Measurements from ENCODE around the gene B9D1.
A peak's percentile ranks its signal among the peaks of the same experiment; 100 is the strongest.

B9D1 gene

GRCh38 chr17:19388791-19389785, 26.6 kb upstream of the B9D1 start:
- no peak for DNase-seq

- no peak for DNase-seq
These were observed 25.5 kb upstream of the B9D1 start for GRCh38 chr17:19387921-19388521.

DNA sequence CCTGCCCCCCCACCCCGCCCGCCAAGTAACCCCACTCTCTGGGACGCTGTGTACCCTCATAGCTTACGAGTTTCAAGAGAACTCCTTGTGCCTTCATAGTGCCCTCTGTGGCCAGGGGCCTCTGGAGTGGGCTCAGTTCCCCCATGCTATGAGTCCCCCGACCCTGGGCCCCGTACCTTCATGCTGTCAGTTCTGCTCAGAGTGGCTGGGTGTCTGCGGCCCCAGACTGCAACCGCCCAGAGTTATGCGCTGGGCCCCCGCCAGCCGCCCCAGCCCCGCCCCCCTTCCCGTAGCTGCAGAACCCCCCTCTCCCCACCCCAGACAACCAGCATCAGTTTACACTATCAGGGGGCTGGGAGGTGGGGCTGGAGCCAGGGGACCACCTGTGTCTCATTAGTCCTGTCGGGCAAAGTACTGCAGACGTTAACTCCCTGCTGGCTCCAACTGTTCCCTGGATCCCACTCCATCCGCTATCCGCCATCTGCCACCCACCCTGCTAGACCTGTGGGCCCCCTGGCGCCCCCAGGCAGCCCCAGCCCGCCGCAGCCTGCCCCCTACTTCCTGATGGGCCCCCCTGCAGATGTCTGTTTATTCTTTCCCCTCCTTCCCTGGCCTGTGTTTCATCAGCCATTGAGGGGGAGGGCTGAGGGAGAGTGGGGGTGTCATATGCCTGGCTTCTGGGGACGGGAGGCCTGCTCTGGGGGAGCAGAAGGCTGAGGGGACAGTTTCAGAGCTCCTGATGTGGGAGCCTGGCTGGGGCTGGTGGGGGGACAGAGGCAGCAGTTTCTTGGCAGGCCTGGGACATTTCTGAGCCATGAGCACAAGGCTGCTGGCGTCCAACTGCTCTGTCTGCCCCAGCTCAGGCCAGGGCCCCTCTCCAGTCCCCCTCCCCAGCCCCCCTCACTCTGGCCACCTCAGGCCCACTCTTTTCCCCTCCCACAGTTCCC, 24.7 kb upstream of the B9D1 start, which contains the start of gene MFAP4:
TSS of gene MFAP4 (minus strand) at position 217 of the 947 bp plus-strand sequence. CDS start at position 182, 35 bp downstream.
- no peak for DNase-seq

GRCh38 chr17:19386051-19386929, 23.8 kb upstream of the B9D1 start:
- no peak for DNase-seq

DNA sequence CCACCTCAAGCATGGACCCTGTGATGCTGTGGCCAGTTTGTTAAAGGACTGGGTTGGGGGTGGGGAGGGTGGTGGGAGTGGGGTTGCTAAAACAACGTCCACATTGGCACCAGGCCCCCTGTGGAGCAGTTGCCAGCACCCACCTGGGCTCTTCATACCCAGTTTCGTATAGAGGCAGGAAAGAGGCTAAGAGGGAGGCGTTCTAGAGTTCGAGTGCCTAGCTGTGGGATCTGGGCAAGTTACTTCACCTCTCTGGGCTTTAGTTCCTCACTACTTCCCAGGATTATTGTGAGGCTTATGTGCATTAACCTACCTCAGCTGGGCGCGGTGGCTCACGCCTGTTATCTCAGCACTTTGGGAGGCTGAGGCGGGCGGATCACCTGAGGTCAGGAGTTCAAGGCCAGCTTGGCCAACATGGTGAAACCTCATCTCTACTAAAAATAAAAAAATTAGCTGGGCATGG, 23.0 kb upstream of the B9D1 start:
- no peak for DNase-seq

DNA sequence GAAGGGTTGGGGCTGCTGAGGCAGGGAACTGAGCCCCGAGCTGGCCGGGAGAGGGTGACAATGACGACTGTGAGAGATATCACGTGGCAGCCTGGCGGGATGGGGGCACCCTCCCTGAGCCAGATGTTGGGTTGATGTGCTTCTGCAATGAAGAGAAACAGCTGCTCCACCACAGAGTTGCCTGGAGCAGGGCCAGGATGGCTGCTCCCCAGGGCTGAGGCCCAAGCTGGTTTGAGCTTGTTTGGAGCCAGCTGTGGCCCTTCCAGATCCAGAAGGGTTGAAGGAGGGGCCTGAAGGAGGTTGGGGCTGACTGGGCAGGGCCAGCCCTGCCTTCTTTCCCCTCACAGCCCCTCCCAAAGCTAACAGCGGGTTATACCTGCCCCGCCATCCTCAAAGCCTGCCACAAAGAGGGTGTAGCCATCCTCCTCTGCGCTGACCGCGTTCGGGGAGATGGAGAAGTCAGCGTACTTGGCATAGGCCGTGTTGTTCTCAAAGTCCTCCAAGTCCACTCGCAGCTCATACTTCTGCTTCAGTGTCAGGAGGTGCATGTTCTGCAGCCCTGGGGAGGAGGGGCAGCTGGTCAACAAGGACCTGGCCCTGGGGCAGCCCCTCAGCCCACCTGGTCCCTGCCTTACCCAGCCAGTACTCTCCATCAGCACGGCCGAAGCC, 22.3 kb upstream of the B9D1 start:
- no peak for DNase-seq

DNA sequence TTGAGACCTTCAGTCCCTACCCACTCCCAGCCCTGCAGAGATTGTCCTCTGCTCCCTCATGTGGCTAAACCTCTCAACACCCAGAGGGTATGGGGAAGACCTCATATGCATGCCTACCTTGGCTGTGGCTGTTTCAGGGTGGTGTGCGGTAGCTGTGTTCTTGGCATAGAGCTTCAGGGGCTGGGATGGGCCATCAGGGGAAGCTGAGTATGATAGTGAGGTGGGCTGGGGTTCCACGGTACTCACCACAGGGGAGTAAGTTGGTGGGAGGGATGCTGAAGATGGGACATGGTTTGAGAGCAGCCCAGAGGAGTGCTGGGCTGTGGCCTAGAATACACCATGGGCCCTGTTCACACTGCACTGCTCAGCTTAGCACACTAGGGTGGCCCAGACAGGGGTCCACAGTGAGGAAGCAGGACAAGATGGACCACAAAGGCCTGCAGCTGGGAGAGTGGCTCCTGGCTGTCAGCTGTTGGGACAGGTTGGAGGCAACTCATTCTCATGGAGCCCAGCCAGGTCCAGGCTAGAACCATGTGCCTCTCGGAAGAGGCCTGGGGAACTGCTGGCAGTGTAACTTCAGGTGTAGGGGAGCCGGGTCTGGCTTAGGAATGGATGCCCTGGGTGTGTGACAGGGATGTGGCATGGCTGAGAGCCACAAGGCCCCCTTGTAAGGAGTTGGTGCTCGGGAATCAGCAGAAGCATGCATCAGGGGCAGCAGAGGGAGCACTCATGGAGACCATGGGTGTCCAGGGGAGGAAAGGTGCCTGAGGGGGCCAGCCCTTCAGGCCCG, 21.4 kb upstream of the B9D1 start:
- no peak for DNase-seq

DNA sequence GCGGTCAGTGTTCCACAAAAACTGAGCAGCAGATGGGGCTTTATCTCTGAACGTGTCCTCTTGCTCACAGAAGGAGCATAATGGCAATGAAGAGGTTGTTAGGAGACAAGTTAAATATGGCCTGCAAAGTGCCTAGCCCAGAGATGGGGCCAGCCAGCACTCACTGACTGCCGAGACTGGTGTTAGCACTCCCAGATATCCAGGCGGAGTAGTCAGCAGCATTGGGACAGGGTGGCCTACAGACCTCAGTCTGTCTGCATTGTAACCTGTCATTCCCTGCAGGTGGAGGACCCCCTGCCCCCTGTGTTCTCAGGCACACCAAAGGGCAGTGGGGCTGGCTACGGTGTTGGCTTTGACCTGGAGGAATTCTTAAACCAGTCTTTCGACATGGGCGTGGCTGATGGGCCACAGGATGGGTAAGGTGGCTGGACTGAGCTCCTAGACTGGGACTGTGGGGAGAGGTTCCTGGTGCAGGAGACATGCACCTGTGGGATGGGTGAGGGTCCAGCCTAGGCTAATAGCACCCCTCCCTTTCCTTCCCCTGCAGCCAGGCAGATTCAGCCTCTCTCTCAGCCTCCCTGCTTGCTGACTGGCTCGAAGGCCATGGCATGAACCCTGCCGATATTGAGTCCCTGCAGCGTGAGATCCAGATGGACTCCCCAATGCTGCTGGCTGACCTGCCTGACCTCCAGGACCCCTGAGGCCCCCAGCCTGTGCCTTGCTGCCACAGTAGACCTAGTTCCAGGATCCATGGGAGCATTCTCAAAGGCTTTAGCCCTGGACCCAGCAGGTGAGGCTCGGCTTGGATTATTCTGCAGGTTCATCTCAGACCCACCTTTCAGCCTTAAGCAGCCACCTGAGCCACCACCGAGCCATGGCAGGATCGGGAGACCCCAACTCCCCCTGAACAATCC, 20.3 kb upstream of the B9D1 start:
- DNase-seq = no peak

DNA sequence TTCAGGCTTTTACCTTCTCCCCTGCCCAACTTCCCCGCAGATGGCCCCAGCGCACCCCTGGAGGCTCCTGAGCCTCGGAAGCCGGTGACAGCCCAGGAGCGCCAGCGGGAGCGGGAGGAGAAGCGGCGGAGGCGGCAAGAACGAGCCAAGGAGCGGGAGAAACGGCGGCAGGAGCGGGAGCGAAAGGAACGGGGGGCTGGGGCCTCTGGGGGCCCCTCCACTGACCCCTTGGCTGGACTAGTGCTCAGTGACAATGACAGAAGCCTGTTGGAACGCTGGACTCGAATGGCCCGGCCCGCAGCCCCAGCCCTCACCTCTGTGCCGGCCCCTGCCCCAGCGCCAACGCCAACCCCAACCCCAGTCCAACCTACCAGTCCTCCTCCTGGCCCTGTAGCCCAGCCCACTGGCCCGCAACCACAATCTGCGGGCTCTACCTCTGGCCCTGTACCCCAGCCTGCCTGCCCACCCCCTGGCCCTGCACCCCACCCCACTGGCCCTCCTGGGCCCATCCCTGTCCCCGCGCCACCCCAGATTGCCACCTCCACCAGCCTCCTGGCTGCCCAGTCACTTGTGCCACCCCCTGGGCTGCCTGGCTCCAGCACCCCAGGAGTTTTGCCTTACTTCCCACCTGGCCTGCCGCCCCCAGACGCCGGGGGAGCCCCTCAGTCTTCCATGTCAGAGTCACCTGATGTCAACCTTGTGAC, 19.4 kb upstream of the B9D1 start:
- no peak for DNase-seq

DNA sequence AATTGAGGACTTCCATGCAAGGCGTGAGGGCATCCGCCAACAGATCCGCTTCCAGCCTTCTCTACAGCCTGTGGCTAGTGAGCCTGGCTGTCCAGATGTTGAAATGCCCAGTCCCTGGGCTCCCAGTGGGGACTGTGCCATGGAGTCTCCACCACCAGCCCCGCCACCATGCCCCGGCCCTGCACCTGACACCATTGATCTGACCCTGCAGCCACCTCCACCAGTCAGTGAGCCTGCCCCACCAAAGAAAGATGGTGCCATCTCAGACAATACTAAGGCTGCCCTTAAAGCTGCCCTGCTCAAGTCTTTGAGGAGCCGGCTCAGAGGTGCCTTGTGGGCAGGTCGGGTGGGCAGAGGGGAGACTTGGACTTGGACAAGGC, 18.8 kb upstream of the B9D1 start:
- no peak for DNase-seq

GRCh38 chr17:19380481-19381301, 18.2 kb upstream of the B9D1 start:
- no peak for DNase-seq

- no peak for DNase-seq
These were observed 17.0 kb upstream of the B9D1 start for GRCh38 chr17:19379361-19380065.

DNA sequence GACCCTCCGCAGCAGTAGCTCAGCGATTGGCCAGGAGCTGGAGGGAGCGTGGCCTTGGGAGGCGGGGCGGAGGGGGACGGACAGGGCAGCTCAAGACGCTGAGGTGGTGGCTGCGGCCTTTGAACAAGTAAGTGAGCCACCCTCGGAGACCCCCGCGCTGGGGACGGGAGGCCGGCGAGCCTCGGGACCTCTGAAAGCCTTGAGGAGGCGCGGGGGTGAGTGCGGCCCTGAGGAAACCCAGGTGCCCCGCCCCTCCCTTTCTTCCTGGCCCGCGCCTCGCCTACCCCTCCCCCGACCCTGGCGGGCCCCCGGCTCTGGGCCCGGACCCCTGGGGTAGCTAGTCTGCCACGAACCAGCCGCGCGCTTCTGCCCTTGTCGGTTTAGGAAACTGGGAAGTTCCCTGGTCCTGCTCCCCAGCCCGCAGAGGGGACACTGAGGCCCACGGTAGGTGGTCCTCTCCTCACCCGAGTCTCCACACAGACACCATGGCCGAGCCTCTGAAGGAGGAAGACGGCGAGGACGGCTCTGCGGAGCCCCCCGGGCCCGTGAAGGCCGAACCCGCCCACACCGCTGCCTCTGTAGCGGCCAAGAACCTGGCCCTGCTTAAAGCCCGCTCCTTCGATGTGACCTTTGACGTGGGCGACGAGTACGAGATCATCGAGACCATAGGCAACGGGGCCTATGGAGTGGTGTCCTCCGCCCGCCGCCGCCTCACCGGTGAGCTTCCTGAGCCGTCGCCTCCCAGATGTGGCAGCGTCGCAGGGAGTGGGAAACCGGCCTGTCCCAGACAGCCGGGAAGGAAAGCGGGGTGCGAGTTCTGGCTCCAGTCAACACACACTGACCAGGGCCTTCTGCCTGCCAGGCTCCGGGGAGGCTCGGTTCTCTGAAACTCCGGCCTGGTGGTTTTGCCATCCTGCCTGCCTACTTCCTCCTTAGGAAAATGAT, 16.2 kb upstream of the B9D1 start, which contains the start of gene MAPK7:
TSS of gene MAPK7 (plus strand) at position 83 of the 945 bp plus-strand sequence. CDS start at position 486, 403 bp downstream.
- DNase-seq = no peak

DNA sequence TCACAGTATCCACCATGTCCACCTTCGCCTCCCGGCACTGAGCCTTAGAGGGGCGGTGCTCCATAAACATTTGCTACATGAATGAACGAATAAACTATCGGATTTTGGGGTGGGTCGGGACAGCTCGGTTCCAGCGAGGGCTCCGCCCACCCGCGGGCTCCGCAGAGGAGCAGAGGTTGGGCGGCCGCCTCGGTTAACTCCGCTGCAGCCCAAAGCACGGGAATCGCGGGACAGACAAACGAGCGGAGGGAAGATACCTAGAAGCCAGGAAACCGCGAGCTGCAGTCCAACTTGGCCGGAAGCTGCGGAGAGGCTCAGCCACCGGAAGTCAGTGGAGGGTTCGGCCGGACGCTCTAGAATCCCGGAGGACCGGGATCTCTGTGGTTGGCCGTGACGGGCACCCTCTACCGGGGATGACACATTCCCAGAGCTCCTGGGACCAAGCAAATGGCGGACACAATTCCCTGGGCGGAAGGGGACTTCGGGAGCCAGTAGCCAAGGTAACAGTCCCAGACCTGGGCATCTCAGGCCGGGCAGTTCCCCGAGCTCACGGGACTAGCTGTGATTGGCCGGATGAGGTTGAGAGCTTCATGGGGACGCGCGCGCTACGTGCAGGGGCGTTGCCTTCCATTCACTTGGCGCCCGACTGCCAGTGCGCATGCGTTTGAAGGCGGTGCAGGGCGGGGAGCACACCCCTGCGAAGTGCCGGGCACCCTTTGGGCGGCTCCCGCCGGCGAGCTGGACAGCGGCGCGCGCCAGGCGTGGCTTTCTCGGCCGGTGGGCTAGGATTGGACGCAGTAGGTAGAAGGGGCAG, 15.3 kb upstream of the B9D1 start:
- peak; percentile 85 for DNase-seq

DNA sequence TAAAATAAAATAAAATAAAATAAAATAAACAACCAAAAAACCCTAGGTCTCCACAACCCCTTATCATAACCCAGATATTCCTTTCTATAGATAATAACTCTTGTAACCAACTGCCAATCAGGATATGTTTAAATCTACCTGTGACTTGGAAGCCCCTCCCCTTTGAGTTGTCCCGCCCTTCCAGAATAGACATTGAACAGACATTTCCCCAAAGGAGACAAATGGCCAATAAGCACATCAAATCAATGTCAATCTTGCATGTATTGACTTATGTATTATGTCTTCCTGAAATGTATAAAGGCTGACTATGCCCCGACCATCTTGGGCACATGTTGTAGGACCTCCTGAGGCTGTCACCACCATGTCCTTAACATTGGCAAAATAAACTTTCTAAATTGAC, 14.3 kb upstream of the B9D1 start:
- DNase-seq = no peak

Data from NCI-H1417 treated with DMSO at 0.1 percent for 48 hours (cell line).